SU-DHL-6 (cell line): Measurements from ENCODE around the gene SLC24A3.

Source experiments
- CTCF ChIP-seq: fragments of 200-600 bp; sonication (generic); IDR thresholded peaks from one replicate; pipeline ENCODE4 v1.5.1; 2017; ENCODE audit warnings: antibody characterized with exemption, mild to moderate bottlenecking, low read length, moderate library complexity; ENCODE audit not compliant: insufficient read depth, poor library complexity, severe bottlenecking
- EZH2phosphoT487 ChIP-seq: fragments of 200-600 bp; sonication (generic), shearing (Covaris generic); conservative IDR thresholded peaks from 2 replicates; pipeline ENCODE4 v1.6.1; 2018; ENCODE audit warnings: mild to moderate bottlenecking, antibody characterized with exemption, low read length, moderate library complexity, mixed read lengths

- TF ChIP-seq CTCF (no peak), EZH2phosphoT487 (no peak)
Measured at GRCh38 chr20:19670829-19671228, 458.4 kb downstream of the SLC24A3 start.
